GM18867 (cell line): ENCODE results near the gene BTN2A1.
"Not testable (repeated sequence)": the region's sequence is repeated elsewhere in the genome, so short reads cannot be mapped to it uniquely, and the experiment has no call there.

ENCODE experiments used
- ATAC-seq: cut with Tn5 transposase; IDR thresholded peaks from one replicate; pipeline ENCODE4 v1.9.1; 2021; ENCODE audit warnings: mild to moderate bottlenecking, moderate library complexity; ENCODE audit not compliant: unreplicated experiment

Gene BTN2A1

GRCh38 chr6:26432627-26433201 is 25.0 kb upstream of the BTN2A1 start:
- ATAC-seq = no peak

- not testable (repeated sequence) for ATAC-seq
Measured at GRCh38 chr6:26433680-26434079, 24.1 kb upstream of the BTN2A1 start.

GRCh38 chr6:26436018-26436417 is 21.7 kb upstream of the BTN2A1 start:
- no peak for ATAC-seq

GRCh38 chr6:26437550-26437949 is 20.2 kb upstream of the BTN2A1 start:
- no peak for ATAC-seq

GRCh38 chr6:26438000-26438399 is 19.8 kb upstream of the BTN2A1 start:
- ATAC-seq = no peak

GRCh38 chr6:26439151-26440125 is 18.3 kb upstream of the BTN2A1 start:
- no peak for ATAC-seq

- ATAC-seq = no peak
Measured at GRCh38 chr6:26440977-26441358, 16.8 kb upstream of the BTN2A1 start.

GRCh38 chr6:26441977-26442376 is 15.8 kb upstream of the BTN2A1 start:
- ATAC-seq = no peak

- ATAC-seq = peak; percentile 80
Measured at GRCh38 chr6:26445934-26446667, 11.7 kb upstream of the BTN2A1 start.

- no peak for ATAC-seq
Measured at GRCh38 chr6:26447257-26447656, 10.5 kb upstream of the BTN2A1 start.

GRCh38 chr6:26450240-26450639 is 7.5 kb upstream of the BTN2A1 start:
- ATAC-seq = no peak

GRCh38 chr6:26452631-26453235 is 5.0 kb upstream of the BTN2A1 start:
- no peak for ATAC-seq

GRCh38 chr6:26454631-26455030 is 3.1 kb upstream of the BTN2A1 start:
- no peak for ATAC-seq

- ATAC-seq = no peak
Measured at GRCh38 chr6:26455357-26455970, 2.3 kb upstream of the BTN2A1 start.

GRCh38 chr6:26457264-26457805 is 420 bp upstream of the BTN2A1 start:
- peak; percentile 24 for ATAC-seq

- no peak for ATAC-seq
Measured at GRCh38 chr6:26459023-26459810, 1.5 kb downstream of the BTN2A1 start.

- not testable (repeated sequence) for ATAC-seq
Measured at GRCh38 chr6:26461353-26461752, 3.6 kb downstream of the BTN2A1 start.

GRCh38 chr6:26464014-26464413 is 6.3 kb downstream of the BTN2A1 start:
- ATAC-seq = no peak

GRCh38 chr6:26464416-26465131 is 6.8 kb downstream of the BTN2A1 start:
- ATAC-seq = no peak
